Epithelial cell of prostate (primary cell): ENCODE data around the gene TRAF3.
A peak's percentile ranks its signal among the peaks of the same experiment; 100 is the strongest.
"Not testable (repeated sequence)": the region's sequence is repeated elsewhere in the genome, so short reads cannot be mapped to it uniquely, and the experiment has no call there.

Experiments
- DNase-seq: peaks from one replicate; pipeline ENCODE4 v3.0.0-alpha.2; 2011; ENCODE audit warnings: low read depth, low spot score
- H3K27ac ChIP-seq: fragments of 450-650 bp; 2 replicates; pipeline ENCODE4 v1.5.1; 2017; ENCODE audit warnings: mild to moderate bottlenecking

The TRAF3 gene

DNA sequence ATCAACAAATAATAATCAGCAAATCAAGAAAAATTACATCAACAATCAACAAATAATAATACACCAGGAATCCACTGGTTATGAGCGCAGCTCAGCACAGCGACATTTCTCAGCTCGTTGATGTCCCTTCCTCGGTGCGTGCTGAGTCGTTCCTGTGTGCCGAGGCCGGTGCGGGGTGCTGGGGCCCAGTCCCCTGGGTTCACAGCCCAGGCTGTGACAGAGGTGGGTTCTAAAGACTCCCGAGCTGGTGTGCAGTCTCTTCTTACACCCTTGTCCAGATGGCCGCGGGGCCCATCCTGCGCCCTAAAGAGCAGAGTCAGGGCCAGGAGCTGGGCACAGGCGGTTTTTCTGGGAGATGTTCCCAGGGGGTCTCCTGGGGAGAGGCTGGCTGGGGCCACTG, 26.9 kb upstream of the TRAF3 start:
- H3K27ac ChIP-seq, result no peak overlapping the region
- no peak for DNase-seq

DNA sequence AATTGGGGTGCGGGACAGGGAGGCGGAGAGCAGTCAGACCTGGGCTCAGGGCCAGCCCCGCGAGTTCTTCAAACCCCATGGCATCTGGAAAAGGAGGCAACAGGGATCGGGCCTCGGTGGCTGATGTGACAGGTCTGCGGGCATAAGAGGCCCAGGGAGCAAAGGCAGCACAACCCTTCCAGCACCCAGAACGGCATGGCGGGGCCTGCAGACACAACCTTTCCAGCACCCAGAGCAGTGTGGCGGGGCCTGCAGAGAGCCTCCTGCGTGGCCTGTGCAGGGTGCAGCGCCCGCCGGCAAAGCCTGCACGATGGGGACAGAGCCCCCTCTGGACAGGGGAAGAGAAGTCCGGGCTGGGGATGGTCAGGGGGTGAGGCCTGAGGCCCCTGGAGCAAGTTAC, 26.2 kb upstream of the TRAF3 start:
- H3K27ac ChIP-seq, result no peak overlapping the region
- no peak for DNase-seq

DNA sequence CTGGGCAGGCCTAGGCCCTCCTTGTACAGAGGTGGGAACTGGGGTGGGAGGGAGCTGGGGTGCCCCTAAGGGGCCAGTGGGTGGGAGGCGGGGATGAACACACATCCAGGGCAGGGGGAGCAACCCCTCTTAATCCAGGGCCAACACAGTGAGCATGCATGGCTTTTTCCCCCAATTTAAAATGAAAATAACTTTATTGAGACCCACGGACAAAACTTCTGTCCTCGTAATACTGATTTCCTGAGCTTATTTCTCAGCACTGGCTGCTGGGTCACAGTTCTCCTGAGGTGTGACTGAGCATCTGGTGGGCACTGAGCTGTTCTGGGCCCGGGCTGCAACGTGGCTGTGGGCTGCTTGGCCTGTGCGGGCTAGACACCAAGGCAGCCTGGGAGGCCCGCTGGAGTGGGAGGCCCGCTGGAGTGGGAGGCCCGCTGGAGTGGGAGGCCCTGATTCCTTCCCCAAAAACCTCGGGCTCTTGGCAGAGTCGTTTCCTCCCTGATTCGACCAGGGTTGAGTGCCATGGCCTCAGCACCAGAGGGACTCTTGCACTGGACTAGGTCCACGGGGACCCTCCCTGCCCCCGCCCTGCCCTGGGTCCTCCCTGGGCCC, 24.9 kb upstream of the TRAF3 start:
- DNase-seq, result no peak
- no peak overlapping the region for H3K27ac ChIP-seq

DNA sequence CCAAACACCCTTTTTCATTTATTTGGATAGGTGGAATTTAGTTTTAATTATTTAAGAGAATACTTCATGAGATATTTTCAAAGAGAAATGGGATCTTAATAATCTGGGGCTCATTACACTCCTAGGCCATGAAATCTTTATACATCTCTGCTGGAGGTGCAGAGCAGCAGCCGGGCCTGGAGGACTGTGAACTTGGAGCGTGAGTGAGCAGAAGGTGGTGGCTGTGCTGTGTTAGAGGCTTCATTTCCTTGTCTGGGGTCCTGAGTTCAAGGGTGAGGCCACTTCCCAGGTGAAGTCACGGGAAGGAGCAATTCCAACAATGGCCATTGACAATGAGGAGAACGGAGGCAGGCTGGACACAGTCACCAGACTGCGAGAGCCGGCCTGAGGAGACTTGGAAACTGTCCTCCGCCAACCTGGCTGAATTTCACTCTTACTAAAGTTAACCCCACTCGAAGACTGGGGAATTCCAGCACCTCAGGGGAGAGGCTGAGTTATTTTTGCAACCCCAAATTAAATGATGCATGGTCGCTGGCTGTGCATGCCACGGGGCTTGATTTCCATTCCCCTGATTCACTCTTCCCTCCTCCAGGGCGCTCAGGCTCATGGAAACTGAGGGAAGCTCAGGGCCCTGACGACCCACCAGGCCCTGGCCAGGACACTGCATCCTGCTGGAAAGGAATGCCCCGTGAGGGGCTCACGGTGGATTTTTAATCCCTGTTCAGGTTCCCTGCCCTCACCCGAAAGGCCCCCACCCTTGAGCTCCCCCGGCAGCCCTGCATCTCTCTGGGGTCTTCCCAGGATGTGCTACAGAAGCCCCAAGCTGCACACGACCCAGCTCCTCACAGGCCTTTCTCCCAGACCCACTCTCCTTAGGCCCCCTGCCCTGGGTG, 22.6 kb upstream of the TRAF3 start:
- no peak for DNase-seq
- no peak overlapping the region for H3K27ac ChIP-seq

DNA sequence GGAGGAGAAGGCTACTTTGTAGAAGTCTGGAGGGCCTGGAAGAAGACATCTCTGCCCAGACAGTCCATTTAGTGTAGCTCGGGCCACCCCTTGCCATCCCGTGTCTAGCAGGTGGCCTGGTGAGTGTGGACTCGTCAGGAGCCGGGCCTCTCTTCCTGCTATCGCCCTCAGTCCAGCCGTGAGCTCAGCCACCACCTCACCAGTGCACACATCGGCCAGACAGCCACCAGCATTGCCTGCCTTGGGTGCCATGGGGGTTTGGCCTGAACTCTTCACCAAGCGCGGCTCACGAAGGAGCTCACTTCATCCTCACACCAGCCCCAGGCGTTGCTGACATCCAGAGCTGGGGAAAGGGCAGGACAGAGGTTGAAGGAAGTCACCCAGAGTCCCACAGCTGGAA, 19.6 kb upstream of the TRAF3 start:
- H3K27ac ChIP-seq, result no peak overlapping the region
- DNase-seq, result no peak

DNA sequence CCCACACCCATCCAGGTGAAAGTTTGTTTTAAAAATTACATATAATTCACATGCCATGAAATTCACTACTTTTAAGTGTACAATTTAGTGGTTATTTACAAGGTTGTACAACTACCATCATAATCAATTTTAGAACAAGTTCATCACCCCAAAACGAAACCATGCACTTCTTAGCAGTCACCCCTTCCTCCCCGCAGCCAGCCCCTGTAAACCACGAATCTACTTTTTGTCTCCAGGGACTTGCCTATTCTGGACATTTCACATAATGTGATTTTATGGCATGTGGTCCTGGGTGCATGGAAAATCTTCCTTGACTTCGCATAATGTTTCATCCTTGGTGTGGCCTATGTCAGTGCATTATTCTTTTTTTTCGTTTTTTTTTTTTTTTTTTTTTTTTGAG, 19.2 kb upstream of the TRAF3 start:
- no peak for DNase-seq
- H3K27ac ChIP-seq, result no peak overlapping the region

DNA sequence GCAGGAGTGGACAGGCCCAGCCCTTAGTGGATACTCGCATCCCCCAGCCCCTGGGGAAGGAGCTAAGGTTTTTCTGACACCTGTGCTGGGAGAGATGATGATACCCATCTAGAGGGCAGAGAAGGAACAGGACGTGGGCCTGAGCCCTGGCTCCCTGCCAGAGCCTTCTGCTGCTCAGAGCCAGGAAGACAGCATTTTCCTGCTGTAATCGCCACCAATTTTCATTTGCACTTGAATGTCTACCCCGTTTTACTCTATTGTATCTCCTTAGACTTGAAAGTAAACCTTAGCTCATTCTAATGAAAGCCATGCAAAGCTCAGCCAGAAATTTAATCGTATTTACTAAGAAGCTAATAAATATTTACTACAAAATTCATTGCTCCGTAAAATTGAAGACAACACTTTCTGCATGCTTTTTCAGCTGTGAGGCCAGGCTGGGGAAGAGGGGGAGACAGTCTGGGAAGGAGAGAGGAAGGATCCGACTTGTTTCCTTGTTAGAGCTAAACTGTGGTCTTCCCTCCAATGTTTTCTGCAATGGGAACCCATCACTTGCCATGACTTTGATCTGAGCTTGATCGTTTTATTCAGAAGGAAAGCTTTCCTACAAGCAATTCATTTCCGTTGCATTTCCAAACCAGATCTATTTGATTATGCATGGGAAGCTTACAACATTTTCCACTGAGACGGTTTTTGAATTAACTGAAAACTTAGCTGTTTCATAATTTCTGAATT, 17.6 kb upstream of the TRAF3 start:
- DNase-seq, result no peak
- no peak overlapping the region for H3K27ac ChIP-seq

DNA sequence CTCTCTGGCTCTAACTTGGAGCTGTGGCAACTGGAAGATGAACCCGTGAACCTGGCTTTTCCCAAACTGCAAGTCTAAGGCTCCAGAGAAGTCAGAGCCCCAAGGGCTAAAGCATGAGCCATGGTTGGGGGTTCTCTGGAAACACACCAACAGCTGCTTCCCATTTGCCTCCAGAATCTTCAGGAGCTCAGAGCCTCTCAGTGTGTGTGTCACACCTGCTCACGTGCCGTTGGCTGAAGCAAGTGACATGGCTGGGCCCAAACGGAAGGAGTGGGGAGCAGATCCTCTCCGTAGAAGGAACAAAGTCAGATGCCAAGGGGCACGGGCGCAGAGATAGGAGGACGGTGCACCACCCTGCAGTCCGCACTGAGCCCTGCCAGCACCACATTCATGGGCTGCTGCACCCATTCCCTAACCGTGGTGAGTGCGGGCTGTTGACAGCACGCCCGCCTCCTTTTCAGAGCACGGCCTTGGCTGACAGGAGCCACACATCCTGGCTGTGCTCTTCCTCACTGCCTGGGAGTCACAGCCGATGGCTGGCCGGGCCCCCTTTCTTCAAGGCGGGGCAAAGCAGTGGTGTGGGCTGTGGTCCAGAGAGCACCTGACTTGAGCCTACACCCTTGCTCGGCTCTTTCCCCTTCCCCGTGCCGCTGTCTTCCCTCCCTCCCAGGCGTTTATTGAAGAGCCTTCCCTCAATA, 16.6 kb upstream of the TRAF3 start:
- DNase-seq, result no peak
- no peak overlapping the region for H3K27ac ChIP-seq

DNA sequence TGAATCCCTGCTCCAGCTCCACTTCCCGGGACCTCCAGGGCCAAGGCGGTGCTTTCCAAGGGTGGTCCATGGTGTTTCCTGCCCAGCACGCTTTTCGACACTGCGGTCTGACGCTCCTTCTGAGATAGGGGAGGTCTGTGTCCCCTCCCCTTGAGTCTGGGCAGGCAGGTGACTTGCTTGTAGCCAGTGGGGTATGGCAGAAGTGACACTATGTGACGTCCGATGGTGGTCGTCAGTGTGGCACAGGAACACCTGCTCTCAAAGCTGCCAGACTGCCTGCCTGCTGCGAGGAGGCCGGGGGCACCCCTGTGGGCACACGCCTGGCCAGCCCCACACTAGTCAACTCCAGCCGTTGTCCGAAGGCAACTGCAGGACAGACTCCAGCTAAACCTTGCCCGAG, 16.0 kb upstream of the TRAF3 start:
- H3K27ac ChIP-seq, result no peak overlapping the region
- DNase-seq, result no peak

DNA sequence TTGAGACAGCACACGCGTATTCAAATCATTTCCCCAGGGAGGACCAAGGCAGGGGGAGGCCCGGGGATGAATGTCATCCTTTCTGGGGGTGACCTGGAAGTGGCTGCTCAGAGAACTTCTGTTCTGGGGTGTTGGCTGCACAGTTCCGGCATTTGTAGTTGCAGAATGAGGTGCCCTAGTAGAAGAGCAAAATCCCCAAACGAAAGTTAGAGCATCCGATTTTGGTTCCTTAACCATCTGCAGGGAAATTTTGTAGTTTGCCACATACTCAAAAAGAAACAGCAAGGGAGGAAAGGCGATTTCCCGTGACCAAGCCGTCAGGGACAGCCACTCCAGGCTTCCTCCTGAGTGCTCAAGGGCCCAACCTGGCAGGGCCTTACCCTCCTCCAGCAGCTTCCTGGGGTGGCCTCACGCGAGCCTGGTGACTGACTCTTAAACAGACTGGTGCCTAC, 13.0 kb upstream of the TRAF3 start:
- no peak for DNase-seq
- H3K27ac ChIP-seq, result no peak overlapping the region

DNA sequence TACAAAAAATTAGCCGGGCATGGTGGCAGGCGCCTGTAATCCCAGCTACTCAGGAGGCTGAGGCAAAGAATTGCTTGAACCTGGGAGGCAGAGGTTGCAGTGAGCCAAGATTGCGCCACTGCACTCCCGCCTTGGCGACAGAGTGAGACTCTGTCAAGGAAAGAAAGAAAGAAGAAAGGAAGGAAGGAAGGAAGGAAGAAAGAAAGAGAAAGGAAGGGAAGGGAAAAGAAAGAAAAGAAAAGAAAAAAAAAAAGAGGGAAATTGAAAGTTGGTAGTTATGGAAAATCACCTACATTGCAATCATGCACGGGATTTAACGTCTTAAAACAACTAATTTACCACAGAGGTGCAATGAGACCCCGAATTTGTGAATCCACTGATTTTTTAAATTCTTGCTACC, 11.5 kb upstream of the TRAF3 start:
- DNase-seq, H3K27ac ChIP-seq: not testable (repeated sequence)

DNA sequence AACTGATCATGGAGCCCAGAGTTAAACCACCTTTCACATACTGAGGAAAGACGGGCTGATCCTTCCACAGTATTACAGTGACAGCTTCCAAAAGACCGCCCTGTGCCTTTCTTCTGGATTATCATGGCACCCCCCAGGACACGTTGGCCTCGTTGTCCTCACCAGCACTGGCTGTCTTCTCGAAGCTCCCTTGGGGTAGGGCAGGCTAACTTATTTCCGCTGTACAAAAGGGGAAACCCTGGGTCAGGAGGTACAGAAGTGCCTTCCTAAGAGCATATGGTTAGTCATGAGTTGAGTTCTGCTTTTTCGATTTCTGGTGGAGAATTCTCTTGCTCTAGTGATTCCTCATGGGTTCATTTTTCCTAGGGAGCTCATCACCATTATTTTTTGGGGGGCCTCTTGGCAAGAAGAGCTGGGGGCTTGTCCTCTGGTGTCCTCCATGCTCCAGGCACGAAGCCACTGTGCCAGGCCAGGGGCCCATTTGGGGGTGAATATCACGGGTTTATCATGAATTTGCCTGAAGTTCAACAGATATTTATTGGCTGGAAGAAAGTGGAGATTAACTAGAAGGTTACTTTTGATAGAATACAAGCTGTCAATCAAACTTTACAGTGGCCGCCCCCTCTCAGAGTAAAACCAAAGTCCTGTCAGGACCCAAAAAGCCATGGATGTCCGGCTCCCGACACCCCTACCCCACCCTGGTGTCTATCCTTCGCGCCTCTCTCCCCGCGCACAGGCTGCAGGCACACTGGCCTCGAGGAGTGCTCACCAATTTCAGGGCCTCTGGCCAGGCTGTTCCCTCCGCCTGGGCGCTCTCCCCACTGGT, 8.8 kb upstream of the TRAF3 start:
- DNase-seq, result no peak
- H3K27ac ChIP-seq, result no peak overlapping the region

DNA sequence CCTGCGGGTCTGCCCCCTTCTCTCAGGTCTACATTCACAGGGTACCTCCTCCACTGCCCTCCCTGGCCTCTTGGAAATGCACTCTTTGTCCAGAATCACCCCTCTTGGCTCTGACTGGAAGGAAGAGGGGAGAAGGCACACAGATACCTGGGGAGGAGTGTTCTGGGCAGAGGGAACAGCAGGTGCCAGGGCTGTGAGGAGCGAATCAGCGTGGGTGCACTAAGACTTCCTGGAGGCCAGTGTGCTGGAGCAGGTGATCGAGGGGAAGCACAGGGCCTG, 8.3 kb upstream of the TRAF3 start:
- DNase-seq, result no peak
- H3K27ac ChIP-seq, result no peak overlapping the region

DNA sequence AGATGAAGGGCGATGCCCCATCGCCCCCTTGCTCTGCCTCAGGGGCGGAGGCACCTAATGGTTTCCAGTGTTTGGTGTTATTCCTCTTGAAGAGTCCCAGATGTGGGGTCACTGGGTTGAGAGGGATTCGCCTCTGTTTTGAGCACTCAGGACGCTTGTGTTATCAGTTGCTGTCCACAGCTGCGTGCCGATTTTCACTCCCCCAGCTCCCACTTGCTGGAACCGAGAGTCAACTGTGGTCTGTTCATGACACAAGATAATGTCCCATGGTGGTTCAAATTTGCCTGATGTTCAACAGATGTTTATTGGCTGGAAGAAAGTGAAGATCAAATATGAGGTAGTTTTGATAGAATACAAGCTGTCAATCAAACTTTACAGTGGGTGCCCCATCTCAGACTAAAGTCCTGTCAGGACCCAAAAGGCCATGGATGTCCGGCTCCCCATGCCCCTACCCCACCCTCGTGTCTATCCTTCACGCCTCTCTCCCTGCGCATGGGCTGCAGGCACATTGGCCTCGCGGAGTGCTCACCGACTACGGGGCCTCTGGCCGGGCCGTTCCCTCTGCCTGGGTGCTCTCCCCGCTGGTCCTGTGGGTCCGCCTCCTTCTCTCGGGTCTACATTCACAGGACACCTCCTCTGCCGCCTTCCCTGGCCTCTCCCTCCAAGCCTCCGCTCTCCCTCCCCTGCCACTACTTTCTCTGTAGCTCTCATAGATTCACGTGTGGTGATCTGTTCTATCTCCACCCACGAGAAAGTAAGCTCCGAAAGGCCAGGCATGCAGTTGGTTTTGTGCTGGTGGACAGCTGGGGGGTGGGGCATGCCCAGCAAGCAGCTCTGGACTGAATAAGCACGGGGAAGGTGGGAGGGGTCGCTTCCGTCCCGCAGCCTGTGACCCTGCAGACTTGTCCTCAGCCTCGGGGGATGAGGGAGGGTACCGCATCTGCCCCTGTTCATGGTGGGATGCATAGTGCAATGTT, 6.8 kb upstream of the TRAF3 start:
- DNase-seq, result no peak
- H3K27ac ChIP-seq, result no peak overlapping the region

DNA sequence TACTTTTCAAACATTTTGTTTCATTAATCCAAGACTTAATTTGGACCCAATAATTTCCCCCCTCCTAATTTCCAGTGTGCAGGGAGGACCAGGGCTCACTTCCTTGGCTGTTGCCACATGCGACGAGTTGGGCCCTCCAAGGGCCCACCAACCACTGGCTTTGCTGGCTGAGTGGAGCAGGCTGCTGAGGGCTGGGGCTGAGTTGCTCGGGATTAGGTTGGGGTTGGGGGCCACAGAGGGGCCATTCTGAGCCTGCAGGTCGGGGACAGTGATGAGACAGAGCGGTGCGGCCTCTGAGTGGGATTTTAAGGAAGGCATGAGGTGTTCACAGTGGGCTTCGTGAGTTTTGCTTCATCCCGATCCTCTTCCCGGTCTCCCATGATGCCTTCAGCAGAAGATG, 6.1 kb upstream of the TRAF3 start:
- H3K27ac ChIP-seq, result no peak overlapping the region
- DNase-seq, result no peak

DNA sequence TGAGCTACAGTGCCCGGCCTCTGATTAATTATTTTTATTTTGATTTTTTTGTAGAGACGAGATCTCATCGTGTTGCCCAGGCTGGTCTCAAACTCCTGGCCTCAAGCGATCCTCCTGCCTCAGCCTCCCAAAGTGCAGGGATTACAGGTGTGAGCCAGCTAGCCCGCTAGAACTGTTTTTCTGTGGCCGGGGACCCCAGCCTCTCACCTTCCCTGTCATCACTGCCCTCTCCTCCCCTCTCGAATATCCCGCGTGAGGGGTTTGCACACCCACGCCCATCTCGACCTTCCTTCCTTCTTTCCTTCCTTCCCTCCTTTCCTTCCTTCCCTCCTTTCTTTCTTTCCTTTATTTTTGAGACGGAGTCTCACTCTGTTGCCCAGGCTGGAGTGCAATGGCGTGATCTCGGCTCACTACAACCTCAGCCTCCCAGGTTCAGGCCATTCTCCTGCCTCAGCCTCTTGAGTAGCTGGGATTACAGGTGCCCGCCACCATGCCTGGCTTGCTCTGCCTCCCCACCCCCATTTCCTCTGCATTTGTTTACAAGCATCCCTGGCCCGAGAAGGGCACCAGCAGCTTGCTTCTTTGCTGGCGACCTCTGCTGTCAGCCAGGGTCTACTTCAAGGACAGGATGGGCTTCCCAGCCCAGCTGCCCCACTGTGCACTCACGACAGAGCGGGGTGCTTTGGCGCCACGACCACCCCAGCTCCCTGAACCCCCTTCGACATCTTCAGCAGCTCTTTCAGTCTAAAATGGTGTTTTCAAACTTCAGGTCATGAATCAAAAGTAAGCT, 4.3 kb upstream of the TRAF3 start:
- no peak for DNase-seq
- no peak overlapping the region for H3K27ac ChIP-seq

DNA sequence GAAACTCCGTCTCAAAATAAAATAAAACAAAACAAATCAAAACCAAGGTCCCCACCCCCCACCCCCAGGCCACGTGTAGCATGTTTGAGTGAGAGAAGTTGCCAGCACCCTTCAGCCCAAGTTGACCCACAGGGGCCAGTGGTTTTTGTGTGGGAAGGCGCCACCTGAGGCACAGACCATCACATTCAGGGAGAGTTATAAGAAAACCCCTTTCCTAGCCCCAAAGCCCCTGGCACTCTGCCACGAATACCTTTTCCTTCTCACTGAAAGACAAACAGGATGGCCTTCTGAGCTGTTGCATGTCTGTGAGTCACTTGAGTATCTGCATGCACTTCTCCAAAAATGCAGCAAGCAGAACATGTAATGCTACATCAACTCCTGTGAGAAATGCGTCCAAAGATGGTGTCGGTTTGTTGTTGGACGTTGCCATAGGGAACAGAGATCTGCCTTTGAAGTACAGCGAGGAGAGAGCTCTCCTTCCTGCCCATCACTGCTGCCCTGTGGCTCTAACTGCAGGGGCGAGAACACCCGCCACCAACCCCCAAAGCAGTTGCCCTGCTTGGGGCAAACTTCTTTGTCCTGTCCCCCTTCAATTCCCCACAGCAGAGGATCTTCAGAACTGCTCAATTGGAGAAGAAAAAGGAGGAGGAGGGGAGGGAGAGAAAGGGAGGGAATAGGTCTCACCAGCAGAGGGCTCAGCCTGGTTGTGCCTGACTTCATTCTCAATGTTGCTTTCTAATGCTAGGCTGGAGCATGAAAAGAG, 2.7 kb upstream of the TRAF3 start:
- peak; percentile 27 for DNase-seq
- H3K27ac ChIP-seq, result peak overlapping the region; percentile 51
